HG03066 (cell line): Measurements from ENCODE around the gene TRIP13.
"Not testable (repeated sequence)": the region's sequence is repeated elsewhere in the genome, so short reads cannot be mapped to it uniquely, and the experiment has no call there.

Experiments
- ATAC-seq: cut with Tn5 transposase; IDR thresholded peaks from one replicate; pipeline ENCODE4 v1.9.1; 2021; ENCODE audit warnings: low read depth; ENCODE audit not compliant: unreplicated experiment

The TRIP13 gene

GRCh38 chr5:934381-934967 is 41.8 kb downstream of the TRIP13 start:
- not testable (repeated sequence) for ATAC-seq

DNA sequence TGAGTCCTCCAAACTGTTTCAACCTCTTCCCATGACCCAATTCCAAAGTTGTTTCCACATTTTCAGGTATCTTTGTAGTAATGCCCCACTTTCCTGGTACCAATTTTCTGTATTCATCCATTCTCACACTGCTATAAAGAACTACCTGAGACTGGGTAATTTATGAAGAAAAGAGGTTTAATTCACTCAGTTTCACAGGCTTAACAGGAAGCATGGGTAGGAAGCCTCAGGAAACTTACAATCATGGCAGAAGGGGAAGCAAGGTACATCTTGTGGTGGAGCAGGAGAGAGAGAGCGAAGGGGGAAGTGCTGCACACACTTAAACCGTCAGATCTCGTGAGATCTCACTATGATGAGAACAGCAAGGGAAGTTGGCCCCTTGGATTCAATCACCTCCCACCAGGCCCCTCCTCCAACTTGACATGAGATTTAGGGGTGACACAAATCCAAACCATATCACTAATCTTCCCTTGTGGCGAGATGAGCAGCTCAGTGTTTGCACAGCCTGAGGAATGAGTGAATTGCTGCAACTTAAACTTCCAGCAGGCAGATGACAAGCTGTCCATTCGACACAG is 42.9 kb downstream of the TRIP13 start:
- ATAC-seq = no peak

DNA sequence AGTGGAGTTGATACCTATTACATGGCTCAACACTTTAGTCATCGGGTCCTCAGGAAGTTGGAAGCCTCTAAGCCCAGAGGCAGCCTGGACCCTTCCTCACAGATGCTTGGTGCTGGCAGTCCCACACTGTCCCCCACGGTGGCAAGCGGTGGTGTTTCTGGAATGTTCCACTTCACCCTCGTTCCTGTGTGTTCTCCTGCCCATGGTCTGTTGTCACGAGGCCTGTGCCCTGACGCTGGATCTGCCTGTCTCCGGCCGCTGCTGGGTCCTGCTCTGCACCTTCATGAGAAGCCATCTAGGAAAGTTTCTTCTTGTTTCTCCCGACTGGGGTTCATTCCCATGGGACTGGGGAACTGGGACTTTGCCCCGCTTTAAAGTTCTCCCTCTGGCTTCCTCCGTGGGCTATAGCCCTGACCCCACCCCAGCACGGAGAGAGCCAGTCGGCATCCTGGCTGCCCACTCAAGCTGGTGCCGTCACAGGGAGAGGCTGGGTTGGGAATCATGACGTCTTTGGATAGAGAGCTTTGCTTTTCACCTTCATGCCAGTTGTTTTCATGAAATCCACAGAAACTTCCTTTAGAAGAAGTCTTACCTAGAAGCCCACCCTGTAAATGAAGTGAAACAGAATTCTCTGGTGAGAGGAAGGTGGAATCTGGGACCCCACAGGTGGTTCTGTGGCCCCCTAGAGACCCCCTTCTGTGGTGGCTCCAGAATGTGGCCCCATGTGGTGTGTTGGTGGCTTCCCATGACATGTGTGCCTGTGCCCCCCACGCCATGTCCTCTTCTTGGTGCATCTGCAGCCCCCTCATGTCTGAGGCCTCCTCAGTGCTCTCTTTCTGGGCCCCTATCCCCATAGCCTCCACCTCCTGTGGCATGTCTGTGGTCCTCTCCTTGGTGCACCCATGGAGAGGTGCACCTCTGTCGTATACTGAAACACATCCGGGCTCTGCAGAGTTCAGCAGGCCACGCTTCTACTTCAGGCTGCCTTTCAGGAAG is 43.8 kb downstream of the TRIP13 start:
- no peak for ATAC-seq

DNA sequence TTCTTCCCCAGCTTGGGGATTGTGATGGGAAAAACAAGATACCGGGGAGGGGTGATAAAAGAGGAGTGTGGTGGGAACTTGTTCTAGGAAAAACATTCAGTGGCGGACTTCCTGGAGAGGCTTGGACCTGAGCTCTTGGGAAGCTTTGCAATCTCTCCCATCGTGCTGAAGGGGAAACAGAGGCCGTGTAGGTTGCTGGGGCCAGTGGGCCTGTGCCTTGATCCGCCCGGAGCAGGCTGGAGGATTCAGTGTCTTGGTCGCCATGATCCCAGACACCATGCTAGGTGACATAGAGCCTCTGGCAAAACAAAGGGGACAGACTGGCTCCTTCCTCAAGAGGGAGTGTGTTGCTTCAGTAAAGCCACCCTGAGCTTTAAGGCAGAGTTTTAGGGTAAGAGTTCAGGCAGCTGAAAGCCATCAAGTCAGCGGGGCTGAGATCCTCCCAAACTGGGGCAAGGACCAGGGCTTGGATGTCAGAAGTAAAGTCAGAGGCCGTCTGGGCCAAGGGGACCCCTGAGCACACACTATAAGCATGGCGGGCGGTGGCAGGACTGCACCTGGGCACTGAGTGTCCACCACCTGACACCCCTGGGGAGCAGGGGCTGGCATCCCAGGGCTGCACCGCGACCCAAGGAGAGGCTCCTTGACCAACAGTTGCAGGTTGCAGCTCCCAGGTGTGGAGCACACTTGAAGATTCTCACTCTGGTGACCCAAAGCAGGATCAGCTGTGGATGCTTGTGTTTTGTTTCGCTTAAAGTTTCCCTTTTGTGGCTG is 44.7 kb downstream of the TRIP13 start:
- no peak for ATAC-seq

GRCh38 chr5:939368-939767 is 46.7 kb downstream of the TRIP13 start:
- no peak for ATAC-seq

GRCh38 chr5:940741-941140 is 48.1 kb downstream of the TRIP13 start:
- not testable (repeated sequence) for ATAC-seq

DNA sequence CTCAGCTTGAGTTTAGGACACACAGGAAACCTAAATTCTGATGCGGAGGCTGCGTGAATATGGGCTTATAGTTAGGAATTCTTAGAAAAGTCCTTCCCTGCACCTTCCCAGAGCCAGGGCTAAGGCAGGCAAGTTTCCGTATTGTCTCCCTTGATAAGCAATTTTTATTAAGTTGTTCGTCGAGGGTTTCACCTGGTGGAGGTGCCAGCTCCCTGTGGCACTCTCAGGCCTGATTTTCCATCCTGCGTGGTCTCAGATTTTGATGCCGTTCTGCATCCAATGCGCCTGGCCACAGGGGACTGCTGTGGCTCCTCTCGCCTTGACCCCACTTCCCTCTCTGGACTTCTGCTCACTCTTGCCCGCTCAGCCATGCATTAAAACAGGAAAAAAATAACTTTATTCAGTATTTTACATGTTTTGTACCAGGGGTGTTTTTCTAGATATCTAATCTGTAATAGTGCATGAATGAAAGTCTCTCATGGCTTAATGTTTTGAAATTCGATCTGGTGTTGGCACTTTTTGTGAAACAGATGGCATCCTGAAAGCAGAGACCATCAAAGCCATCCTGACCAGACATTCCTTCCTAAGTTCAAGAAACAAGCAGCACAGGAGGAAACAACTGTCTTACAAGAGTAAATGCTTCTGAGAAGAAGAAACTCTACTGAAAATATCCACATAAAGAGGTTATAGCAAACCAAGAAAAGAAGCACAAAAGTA is 50.7 kb downstream of the TRIP13 start:
- no peak for ATAC-seq

DNA sequence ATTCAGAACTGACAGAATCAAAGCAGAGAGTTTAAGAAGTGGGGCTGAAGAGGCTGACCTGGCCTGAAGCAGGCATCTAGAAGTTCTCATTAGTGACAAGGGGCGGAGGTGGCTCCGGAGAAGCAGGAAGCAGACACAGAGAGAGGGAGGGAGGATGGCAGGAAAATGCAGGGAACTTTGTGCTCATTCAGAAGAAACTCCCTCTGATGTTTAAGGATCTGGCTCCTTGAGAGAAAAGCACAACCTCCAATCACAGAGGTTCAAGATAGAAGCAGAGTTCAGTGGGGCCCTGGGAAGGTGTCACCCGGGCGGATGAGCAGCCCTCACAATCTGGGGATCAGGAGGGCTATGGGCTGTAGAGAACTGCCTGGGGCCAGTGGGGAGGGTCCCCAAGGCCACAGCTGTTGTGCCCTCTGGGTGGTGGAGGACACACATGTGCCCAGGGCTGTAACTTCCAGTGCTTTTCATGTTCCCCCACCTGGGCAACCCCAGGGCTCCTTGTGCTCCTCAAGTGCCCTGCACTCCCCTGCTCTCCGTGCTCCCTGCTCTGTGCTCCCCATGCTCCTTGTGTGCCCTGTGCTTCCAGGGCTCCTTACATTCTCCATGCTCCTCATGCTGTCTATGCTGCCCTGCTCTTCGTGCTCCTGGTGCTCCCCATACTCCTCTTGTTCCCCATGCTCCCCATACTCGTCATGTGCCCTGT is 51.4 kb downstream of the TRIP13 start:
- ATAC-seq = no peak

GRCh38 chr5:944621-944927 is 51.9 kb downstream of the TRIP13 start:
- no peak for ATAC-seq

DNA sequence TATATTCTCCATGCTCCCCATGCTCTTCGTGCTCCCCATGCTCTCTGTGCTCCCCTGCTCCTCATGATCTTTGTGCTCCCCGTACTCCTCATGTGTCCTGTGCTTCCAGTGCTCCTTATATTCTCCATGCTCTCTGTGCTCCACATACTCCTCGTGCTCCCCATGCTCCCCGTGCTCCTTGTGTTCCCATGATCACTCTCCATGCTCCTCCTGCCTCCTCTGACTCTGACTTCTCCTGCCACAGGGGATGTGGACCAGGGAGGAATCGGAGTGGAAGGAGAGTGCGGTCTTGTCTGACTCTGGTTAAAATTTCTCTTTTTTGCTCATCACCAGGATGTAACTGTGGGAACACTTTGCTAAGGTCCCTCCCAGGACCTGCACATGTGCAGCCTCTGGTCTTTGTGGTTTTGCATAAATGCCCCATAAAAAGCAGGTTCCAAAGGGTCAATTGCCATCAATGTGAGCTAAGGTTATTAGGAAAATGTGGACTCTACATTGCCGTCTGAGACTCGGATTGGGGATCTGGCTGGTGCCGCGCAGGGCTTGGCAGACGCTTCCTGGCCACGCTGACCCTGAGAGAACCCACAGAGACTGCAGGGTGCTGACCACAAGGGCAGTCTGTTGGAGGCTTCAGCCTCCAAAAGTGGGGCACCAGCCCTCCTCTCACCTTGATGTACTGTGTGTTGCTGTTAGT is 52.5 kb downstream of the TRIP13 start:
- no peak for ATAC-seq

GRCh38 chr5:945691-946551 is 53.2 kb downstream of the TRIP13 start:
- ATAC-seq = no peak

DNA sequence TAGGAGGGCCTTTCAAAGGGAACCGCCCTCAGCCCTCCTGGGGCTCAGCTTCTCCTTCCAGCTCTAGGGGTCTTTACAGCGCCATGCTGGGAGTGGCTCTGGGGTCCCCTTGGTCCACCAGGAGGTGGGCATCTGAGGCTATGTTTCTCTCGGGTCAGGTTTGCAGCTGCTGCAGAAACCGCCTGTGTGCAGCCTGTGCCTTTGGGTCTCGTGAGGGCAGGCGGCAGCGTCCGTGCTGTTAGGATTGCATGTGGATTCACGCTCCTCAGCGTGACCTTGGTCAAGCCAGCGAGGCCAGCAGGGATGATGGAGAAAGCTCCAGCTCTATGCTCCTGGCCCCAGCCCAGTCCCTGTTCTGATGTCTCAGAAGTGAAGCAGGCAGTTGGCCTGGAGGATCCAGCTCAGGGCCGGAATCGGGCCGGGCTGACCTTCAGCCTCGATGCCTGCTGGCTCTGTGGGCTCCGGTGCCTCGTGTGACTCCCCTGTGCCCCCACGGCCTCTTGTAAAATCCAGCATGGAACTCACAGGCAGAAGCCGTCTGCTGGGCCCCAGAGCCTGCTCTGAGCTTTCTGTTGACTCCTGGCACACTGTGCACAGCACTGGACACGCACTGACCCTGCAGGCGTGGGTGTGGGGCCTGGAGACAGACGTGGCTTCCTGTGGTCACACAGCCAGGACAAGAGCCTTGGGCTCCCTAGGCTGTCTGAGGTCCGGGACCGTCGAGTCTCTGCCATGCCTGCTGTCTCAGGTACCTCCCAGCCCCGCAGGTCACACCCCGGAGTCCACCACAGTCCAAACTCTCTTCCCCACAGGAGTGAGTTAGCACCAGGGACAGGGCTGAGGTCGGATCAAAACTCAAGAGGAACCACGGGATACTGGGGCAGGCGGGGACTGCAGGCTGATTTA is 54.3 kb downstream of the TRIP13 start:
- no peak for ATAC-seq

DNA sequence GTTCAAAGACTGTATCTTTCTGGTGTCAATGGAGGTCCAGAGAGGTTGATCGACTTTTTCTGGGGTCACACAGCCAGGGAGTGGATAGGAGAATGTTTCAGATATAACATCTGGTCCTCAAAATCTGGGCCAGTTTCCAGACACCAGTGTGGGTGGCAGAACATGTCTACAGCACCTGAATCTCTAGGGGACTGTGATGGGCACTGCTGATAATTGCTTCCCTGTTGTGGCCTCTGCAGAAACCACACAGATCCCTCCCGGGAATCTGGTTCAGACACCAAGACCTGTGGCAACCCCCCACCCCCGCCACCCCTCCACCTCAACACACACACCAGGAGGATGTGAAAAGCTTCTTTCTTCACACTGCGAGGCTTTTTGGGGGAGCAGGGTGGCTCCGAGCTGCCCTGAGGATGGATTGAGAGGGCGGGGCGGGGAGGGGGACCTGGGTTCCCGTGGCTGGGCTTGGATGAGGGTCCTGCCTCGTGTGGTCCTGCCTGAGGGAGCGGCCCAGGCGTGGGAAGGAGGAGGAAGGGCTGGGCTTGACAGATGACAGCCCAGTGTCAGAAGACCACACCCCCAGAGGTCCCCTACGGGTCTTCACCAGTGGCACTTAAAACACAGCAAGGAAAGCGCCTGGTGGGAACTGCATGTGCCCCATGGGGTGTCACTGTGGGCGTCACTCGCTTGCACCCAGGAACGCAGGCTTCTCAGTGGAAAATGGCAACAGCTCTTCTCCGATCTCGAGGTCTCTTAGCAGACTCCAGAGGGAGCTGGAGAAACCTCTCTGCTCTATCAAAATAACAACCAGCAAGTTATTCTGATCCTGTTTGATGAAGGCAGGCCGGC is 55.2 kb downstream of the TRIP13 start:
- ATAC-seq = no peak

DNA sequence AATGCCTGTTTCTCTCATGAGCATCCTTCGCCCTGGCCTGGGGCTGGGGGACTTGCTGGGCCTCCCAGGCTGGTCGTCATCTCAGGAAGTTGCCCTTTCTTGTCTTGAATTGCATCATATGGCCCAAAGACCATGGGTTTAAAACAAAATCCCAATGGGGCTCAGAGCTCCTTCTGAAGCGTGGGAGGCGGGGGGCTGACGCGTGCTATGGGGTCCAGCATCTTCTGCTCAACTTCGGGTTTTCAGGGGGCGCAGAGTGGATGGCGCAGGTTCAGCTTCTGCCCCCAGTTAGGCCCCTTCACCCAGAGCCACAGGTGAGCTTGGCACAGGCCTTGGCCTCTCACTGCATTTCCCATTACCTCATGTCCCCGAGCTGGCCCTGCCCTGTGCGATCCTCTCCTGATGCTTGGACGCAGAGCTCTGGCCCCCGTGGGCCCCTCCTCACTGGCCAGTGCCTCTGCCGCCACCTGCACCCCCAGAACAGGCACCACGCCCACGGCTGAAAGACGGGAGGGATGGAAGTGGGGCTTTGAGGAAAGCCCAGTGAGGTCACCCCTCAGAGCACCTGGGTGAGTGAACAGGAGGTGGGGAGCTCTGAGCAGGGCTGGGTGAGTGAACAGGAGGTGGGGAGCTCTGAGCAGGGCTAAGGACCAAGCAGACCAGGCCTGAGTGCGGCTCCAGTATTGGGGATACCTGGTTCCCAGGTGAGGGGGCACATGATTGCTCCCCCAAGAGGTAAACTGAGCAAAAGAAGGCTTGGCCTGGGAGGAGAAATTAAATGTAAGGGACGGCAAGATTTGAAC is 56.0 kb downstream of the TRIP13 start:
- ATAC-seq = no peak

DNA sequence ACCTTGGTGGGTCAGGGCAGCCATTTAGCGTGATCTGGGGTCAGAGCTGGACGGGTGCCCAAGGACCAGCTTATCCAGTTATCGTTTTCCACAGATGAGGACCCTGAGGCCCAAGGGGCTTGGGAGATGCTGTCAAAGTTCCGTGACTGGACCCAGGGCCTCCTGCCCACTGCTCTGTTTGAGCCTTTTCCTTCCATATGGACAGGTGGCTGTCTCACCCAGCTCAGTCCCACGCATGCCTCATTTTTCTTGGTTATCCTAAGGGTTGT is 56.5 kb downstream of the TRIP13 start:
- ATAC-seq = no peak
